Measurements from ENCODE around the gene GSTK1.
"Not testable (repeated sequence)": the region's sequence is repeated elsewhere in the genome, so short reads cannot be mapped to it uniquely, and the experiment has no call there.

Gene GSTK1

DNA sequence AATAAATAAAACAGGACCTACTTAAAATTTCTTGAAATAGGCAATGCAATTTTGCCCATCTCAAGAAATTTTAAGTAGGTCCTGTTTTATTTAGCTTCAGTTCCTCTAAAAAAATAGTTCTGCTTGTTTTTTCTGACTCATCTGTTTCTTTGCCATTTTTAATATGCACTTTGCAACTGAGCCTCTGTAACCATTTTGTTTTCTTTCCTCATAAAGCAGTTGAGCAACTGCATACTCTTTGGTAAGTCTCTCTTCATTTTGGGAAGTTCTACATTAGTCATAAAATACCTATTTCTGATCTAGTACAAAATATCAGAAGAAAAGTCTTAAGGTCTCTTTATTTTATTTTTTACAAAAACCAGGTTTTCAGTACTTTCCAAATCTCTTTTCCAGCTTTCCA is 23.4 kb upstream of the GSTK1 start:
- no peak for DNase-seq

DNA sequence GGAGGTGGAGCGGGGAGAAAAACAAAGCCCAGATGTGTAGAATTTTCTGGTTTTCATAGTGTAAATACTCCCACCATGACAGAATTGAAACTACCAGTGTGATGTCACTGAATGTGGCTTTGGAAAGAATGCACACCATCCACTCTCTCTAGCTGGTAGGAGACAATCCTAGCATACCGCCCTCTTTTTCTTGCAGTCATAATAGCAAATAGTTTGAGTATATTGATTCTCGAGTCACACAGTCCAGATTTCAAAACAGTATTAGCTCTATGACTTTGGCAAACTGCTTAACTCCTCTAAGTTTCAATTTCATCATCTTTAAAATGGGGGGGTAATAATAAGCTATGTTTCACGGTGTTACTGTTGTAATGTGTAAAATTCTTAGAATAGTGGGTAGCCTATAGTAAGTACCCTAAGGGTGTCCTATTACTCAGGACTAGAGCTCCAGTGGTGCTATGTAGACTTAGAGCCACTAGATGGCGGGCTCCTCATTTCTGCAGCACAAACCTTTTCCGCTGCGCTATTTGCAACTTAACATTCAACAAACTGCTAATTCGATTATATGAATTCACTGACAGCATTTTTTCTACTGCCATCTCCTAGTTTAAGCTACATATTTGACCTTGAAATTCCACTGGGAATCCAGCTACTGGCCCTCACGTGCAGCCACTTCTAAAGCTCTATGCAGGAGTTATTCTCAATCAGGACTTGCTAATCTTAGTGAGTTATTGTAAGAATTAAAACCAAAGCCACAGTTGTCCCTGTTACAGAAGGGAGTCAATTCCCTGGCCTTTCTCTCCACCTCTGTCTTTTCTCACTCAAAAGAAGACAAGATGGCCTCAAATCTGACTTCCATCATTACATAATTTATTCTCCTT is 22.7 kb upstream of the GSTK1 start:
- peak; percentile 59 for DNase-seq

DNA sequence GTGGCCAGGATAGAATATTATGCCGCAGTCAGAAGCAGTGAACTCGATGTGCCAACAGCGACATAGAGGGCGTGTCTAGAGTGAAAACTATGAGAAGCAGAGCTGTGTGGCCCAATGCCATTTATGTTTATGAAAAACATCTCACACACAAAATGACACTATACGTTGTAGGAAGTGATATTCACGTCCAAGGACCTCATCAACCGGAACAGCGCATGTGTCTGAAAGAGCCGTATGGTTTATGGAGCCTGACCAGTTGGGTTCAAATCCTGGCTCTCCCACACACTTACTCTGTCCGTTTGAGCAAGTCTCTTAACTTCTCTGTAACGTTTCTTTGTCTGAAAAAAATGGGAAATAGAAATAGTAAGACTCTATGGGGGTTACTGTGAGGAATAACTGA is 20.9 kb upstream of the GSTK1 start:
- no peak for DNase-seq

DNA sequence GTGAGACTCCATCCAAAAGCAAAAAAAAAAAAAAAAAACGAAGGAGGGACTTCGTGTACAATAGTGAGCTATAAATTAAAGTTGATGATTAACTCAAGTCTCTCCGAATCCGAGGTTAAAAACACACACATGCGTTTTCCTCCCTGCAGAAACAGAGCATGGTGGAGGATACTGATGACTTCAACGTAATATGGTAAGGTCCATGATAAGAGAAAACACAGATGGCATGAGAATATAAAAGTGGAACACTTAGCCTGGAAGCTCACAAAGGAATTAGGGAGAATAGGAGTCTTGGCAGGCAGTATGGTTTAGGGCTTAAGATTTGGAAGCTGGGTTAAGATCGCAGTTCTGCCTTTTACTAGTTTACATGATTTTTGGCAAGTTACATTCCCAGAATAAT is 20.1 kb upstream of the GSTK1 start:
- DNase-seq: no peak

DNA sequence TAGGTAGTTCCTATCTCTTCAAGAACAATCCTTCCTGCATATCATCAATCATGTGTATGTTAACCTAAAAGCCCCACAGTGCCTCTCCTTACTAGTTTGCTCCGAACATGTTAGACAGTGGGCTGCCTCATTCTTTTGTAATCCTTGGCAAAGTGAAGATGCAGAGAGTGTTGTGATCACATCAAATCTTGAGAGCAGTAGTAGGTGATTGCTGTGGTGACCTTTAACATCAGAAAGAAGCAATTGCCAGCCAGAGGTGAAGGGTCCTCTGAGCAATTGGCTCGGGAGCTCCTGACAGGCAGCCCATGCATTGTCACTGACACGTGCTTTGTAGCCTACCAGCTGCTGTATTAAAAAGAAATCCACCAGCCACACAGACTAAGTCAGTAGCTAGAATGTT is 19.6 kb upstream of the GSTK1 start:
- no peak for DNase-seq

DNA sequence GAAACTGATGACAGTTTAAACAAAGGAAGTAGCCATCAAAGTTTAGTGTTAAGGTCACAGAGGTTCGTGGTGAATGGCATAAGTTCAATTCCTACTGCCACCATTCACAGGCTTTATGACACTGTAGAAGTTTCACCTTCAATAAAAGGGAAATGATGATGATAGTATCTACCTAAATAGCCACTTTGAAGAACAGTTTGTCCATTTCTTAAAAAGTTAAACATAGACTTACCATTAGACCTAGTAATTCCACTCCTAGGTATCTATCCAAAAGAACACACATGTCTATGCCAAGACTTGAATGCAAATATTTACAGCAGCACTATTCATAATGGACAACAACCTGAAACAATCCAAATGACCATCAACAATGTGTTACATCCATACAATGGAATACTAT is 18.9 kb upstream of the GSTK1 start:
- DNase-seq: no peak

DNA sequence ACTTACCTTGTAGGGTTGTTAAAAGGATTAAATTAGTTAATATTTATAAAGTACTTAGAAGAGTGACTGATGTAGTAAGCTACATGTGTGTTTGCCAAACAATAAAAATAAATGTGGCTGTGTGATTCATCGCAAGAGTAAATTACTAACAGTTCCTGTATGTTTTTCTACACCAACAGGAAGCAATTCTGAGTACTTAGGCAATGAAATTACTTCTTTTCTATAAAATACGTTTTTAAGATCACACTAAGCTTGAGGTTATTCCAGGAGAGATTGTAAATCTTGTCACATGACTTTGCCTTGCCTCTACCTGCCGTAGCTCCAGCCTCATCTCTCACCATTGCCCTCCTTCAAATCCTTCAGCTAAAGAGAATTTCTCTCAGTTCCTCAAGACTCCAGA is 18.1 kb upstream of the GSTK1 start:
- no peak for DNase-seq

DNA sequence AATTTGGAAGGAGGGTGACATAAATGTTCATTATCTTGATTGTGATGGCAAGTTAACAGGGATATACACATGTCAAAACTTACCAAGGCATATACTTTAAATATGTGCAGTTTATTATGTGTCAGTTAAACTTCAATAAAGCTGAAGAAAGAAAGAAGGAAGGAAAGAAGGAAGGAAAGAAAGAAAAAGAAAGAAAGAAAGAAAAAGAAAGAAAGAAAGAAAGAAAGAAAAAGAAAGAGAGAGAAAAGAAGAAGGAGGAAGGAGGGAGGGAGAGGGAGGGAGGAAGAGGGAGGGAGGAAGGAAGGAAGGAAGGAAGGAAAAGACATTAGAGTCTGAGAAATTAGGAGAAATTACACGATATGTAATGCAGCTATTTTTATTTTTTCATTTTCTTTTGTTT is 15.9 kb upstream of the GSTK1 start:
- no peak for DNase-seq

DNA sequence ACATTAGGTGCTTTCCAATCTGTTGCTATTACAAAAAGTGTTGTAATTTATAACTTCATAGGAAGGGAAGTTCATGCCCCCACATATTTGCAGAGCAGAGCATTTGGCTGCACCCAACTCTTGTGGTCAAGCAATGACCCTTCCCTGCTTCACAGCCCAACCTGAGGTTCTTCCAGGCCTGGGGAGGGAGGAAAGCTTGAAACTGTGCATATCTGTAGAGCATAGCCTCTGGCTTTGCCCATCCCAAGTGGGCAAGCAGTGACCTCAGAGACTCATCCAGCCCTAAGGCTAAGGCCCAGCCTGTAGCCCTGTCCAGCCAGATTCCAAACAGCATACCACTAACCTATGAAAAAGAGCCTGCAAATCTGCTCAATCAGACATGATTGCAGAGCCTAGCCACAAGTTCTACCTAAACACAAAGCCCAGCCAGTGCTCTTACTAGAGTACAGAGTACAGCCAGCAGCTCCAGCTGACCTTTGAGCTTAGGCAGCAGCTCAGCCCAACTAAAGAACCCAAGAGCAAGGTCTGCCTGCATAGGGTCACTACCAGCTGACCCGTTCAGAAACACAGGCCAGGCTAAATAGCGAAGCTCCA is 14.4 kb upstream of the GSTK1 start:
- no peak for DNase-seq

DNA sequence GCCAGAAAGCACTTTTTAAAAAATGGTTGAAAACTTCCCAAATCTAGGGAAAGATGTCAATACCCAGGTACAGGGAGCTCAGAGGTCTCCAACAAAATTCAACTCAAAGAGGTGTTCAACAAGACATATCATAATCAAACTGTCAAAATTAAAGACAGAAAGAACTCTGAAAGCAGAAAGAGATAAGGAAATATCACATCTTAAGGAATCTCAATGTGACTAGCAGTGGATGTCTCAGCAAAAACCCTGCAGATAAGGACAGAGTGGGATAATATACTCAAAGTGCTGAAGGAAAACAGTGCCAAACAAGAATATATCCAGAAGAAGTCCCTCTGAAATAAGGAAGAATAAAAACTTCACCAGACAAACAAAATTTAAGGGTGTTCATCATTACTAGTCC is 13.0 kb upstream of the GSTK1 start:
- no peak for DNase-seq

DNA sequence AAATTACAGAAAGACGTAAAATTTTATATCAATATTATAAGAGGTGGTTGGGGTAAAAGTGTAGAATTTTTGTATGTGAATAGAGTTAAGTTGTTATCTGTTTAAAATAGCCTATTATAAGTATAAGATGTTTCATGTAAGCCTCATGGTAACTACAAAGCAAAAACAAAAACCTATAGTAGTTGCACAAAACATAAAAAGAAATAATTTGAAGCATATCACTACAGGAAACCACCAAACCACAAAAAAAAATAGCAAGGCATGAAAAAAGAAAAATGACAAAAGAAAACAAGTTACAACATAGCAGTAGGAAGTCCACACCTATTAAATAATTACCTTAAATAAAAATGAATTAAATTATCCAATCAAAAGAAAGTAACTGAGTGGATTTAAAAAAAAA is 12.4 kb upstream of the GSTK1 start:
- DNase-seq: no peak

DNA sequence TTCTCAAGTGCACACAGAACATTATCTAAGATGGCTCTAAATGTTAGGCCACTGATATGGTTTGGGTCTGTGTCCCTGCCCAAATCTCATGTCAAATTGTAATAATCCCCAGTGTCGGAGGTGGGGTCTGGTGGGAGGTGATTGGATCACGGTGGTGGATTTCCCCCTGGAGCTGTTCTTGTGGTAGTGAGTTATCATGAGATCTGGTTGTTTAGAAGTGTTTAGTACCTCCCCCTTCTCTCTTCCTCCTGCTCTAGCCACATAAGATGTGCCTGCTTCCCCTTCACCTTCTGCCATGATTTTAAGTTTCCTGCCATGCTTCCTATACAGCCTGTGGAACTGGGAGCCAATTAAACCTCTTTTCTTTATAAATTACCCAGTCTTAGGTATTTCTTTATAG is 11.2 kb upstream of the GSTK1 start:
- DNase-seq: no peak

DNA sequence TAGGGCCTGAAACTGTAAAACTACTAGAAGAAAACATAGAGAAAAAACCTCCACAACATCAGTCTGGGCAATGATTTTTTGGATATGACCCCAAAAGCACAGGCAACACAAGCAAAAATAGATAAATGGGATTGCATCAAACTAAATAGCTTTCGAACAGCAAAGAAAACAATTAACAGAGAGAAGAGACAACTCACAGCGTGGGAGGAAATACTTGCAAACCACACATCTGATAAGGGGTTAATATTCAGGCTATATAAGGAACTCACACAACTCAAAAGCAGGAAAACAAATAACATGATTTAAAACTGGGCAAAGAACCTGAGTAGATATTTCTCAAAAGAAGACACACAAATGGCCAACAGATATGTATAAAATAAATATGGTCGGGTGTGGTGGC is 7.7 kb upstream of the GSTK1 start:
- no peak for DNase-seq

DNA sequence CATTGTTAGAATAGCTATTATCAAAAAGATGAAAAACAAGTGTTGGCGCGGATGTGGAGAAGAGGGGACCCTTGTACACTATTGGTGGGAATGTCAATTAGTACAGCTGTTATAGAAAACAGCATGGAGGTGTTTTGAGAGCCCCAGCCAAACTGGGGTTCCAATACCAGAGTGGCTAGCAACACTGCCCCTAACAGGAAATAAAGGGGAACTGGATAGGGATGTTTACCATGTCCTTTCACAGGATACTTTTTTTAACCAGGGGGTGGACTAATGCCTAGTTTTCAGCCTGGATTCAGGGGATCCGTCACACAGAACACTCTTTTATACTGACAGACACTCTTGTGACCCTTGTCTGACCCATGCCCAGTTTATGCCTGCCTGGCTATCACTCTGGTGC is 6.9 kb upstream of the GSTK1 start:
- DNase-seq: no peak

DNA sequence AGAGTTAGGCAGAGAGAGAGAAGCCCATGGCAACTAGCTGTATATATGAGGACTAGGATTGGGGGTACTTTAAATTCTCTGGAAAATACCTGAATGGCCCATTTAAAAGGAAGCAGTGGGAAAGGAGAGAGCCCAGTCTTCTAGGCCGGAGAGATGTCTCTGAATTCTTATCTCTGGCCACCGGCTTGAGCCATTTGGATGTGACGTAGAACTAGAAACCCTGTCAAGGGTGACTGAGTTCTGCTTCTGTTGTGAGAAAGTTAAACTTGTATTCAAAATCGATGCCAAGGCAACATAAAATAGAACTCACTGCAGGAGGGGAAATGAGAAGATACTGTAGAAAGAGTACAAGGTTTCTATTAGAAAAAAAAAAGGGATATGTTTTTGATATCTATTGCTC is 6.3 kb upstream of the GSTK1 start:
- DNase-seq: no peak

DNA sequence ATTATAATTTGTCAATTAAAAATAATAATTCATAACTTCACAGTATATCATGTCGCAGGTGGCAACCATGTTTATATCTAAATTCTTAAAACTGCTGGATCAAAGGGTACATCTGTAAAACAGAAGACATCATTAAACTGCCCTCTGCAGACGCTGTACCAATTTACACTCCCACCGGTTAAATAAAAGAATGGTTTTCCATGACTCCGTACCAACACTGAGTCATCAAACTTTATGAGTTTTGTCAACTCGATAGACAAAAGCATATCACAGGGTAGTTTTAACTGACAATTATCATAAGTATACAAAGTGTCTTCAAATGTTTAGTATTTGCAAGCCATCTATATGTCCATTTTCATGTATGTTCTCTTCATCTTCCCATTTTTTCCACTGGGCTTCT is 5.7 kb upstream of the GSTK1 start:
- DNase-seq: no peak

DNA sequence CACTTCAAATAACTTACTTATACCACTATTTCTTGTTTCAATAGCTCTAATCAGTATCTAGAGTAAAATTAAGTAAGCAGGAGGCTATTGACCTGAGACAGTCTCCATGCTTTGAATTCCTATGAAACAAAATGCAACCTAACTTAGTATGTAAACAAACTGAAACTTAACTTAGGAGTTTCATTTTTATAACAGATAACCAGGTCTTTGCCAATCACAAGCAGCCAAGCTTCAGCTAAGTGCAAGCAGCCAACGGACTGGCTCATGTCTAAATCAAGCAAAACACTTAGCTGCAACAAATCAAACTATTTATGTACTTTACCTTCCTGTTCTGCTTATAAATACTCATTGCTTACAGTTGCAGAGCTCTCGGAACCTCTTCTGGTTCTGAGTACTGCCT is 4.4 kb upstream of the GSTK1 start:
- DNase-seq: no peak

DNA sequence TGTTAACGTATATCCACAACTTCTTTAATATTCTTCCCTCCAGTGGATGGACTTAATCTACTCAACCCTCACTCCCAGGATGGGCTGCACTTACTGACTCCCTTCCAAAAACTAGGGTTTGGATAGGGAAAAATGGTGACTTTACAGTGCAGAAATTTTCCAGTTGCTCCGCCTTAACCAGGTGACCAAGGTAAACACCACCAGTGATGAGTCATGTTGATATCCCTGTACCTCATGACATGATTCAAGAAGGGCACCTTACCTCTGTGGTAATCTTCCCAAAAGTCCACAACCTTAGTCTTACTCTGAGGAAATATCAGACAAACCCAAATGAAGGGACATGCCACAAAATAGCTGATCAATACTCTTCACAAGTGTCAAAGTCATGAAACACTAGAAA is 3.5 kb upstream of the GSTK1 start:
- no peak for DNase-seq

DNA sequence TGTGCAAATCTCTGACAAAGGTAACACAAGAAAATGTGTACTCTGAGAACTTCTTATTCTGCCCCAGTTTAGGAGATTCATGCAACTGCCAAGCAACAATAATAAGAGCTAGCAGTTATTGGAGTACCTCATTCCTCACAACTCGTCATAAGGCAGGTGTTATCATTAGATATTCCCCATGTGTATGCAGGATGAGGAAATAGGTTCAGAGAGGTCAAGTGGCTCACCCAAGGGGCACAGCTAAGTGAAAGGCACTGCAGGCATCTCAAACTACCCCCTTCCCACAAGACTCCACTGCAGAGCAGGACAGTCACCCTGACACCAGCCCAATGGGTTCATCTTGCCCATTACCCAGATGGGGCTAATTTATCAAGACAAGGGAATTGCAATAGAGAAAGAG is 1.3 kb upstream of the GSTK1 start:
- no peak for DNase-seq

DNA sequence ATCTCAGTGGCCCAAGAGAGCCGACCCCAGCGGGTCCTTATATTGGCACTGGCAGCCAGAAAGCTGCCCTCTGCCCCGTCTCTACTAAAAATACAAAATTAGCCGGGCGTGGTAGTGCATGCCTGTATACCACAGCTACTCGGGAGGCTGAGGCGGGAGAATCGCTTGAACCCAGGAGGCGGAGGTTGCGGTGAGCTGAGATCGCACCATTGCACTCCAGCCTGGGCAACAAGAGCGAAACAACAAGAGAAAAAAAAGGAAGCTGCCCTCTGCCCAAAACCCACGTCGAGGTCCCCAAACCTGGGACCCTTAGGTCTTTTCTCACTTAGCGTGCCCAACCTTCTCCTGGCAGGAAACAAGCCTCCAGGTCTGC is 941 bp downstream of the GSTK1 start:
- DNase-seq: not testable (repeated sequence)

DNA sequence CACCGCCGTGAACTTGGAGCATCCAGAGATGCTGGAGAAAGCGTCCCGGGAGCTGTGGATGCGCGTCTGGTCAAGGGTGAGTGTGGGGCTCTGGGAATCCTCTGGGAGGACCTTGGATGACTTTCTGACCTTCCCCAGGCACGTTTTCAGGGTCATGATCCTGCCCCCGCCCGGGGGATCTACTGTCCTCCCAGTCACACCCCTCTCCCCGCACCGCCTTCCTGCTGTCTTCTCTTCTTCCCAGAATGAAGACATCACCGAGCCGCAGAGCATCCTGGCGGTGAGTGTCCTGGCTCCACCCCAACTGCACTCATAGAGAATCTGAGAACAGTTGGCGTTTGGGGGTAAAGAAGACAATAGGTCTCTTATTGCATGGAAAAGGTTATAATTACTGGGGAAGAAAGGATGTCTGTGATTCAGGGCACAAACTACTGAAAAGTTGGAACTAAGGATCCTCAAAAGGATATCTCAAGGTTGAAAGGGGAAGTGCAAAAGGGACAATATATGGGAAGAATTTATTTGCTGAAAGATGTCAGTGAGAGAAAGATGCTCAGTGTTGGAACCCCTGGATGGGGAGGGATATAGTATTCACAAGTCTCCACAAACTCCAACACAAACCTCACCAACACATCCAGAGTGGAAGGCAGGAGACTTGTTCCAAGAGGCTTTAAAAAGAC is 1.9 kb downstream of the GSTK1 start:
- DNase-seq: no peak

DNA sequence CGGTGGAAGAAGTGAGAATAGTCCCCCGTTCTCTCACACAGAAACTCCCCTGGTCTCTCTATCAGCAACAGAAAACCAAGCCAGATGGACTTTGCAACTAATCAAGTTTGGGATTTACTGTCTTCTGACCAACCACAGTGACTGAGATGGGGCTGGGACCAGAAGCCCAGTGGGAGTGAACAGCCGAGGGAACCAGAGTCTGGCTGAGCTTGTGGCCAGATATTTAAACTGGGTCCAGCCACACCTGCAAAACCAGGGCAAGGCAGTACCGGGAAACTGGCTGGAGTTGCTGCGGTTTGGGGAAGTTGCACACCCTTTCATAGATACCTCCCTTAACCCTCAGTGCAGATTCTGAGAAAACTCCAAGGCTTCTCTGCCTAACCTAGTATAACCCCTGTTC is 6.0 kb downstream of the GSTK1 start:
- DNase-seq: no peak

DNA sequence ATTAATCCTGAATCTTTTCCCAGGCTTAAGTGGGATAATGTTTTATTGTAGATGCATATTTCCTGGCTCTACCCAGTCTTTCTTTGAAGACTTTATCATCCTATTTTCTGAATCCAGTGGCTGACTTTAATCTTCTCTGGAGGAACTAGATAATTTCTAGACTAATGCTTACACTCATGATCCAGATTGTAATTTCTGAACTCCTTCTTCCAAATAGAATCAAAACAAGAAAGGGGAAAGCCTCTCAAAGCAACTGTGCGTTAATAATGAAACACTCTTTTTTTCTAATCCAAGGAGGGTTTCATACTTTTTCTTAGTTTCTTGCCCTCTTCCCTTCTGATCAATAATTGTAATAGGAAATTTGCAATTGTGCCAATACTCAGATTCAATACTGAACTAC is 8.0 kb downstream of the GSTK1 start:
- DNase-seq: no peak

DNA sequence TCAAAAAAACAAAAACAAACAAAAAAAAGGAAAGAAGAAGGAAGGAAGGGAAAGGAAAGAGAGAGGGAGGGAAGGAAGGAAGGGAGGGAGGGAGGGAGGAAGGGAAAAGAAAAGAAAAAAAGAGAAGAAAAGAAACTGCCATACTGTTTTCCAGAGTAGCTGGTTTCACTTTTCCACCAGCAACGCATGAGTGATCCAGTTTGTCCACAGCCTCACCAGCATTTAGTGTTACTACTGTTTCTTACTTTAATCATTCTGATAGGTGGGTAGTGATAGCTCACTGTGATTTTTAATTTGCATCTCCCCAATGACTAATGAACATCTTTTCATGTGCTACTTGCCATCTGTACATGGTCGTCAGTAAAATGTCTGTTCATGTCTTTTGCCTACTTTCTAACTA is 9.6 kb downstream of the GSTK1 start:
- no peak for DNase-seq

Measured in NCI-H2029 treated with DMSO at 0.1 percent for 48 hours (cell line).